ENCODE measurements around the gene FUT3.

DNA sequence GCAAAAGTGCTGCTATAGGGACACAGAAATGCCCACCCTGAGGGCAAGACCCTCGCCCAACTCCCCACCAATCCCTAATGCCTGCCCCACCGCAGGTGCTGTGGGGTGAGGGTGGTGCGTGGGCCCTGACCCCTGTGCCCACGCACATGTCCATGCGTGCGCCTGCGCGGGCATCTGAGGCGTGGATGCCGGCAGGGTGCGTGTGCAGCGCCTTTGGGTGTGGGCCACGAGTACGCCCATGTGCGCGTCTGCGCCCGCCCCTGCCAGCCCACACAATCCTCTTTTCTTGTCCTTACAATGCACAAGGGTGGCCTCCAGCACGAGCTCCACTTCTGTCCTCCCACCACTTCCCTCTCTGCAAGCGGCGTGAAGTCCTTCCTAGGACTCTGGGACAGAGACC is 26.1 kb downstream of the FUT3 start:
- TF ChIP-seq, protein P1, sequence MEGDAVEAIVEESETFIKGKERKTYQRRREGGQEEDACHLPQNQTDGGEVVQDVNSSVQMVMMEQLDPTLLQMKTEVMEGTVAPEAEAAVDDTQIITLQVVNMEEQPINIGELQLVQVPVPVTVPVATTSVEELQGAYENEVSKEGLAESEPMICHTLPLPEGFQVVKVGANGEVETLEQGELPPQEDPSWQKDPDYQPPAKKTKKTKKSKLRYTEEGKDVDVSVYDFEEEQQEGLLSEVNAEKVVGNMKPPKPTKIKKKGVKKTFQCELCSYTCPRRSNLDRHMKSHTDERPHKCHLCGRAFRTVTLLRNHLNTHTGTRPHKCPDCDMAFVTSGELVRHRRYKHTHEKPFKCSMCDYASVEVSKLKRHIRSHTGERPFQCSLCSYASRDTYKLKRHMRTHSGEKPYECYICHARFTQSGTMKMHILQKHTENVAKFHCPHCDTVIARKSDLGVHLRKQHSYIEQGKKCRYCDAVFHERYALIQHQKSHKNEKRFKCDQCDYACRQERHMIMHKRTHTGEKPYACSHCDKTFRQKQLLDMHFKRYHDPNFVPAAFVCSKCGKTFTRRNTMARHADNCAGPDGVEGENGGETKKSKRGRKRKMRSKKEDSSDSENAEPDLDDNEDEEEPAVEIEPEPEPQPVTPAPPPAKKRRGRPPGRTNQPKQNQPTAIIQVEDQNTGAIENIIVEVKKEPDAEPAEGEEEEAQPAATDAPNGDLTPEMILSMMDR (IDR thresholded peaks at IDR 0.05; ENCODE audit: low read length), result no peak
- TF ChIP-seq EZH2 (IDR thresholded peaks at IDR 0.05; ENCODE audit: borderline replicate concordance, low read length), result no peak

All from OCI-LY1 (cell line).